Stimulated activated CD4-positive, alpha-beta T cell treated with anti-CD3 and anti-CD28 coated beads, Interleukin-1b, Interleukin-23, amount 100 ng/mL, for 1 hour (primary cell): ENCODE data around the gene MSX1.

Experiments used
- DNase-seq, 2 donors: peaks; one replicate each; pipeline ENCODE4 v3.0.0-alpha.2; 2020; ENCODE audit warnings: low read depth in 2 of 2

The MSX1 gene

GRCh38 chr4:4841156-4841555, 18.3 kb upstream of the MSX1 start:
- DNase-seq, result no peak

GRCh38 chr4:4842476-4843441, 16.7 kb upstream of the MSX1 start:
- no peak for DNase-seq

GRCh38 chr4:4843635-4844291, 15.7 kb upstream of the MSX1 start:
- DNase-seq, result no peak

- DNase-seq, result no peak
These were observed 14.4 kb upstream of the MSX1 start for GRCh38 chr4:4845027-4845426.

GRCh38 chr4:4847011-4847410, 12.5 kb upstream of the MSX1 start:
- DNase-seq, result no peak

- DNase-seq, result no peak
These were observed 10.9 kb upstream of the MSX1 start for GRCh38 chr4:4848540-4848939.

- no peak for DNase-seq
These were observed 10.4 kb upstream of the MSX1 start for GRCh38 chr4:4849106-4849505.

- DNase-seq, result no peak
These were observed 9.8 kb upstream of the MSX1 start for GRCh38 chr4:4849524-4850193.

- DNase-seq, result no peak
These were observed 8.4 kb upstream of the MSX1 start for GRCh38 chr4:4851081-4851480.

GRCh38 chr4:4851906-4852305, 7.6 kb upstream of the MSX1 start:
- no peak for DNase-seq

GRCh38 chr4:4852591-4853362, 6.7 kb upstream of the MSX1 start:
- no peak for DNase-seq

- DNase-seq, result no peak
These were observed 6.1 kb upstream of the MSX1 start for GRCh38 chr4:4853371-4853823.

- DNase-seq, result no peak
These were observed 5.4 kb upstream of the MSX1 start for GRCh38 chr4:4853921-4854648.

GRCh38 chr4:4854649-4855295, 4.7 kb upstream of the MSX1 start:
- DNase-seq, result no peak

GRCh38 chr4:4855301-4856070, 4.0 kb upstream of the MSX1 start:
- DNase-seq, result no peak

- no peak for DNase-seq
These were observed 3.1 kb upstream of the MSX1 start for GRCh38 chr4:4856071-4857000.

- DNase-seq, result no peak
These were observed 2.3 kb upstream of the MSX1 start for GRCh38 chr4:4857001-4857808.
